ENCODE measurements around the gene SPTSSA.

DNA sequence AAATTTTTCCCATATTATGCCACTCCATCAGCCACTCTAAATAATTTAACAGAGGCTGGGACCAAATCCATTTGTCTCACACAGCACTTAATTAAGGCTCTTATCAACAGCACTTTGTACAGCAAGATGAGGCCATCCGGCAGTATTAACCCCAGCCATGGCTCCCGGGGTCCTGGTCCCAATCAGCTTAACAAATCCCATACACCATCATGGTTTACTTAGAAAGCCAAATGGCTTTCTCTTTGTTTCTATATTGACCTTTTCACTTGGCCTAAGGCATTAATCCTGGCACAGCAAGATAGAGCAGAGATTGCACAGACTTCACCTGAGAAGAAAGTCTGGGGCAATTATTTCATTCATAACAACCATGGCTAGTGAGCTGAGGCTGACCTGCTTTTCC, 38.6 kb downstream of the SPTSSA start:
- TF ChIP-seq SUZ12 (IDR thresholded peaks at IDR 0.05) (no peak), HDGF (IDR thresholded peaks at IDR 0.05; ENCODE audit: borderline replicate concordance) (no peak), L3MBTL2 (conservative IDR thresholded peaks at IDR 0.05) (no peak), LEF1 (IDR thresholded peaks at IDR 0.05; ENCODE audit: borderline replicate concordance) (no peak)
